ENCODE results near the gene FOXO1. TPM values are rescaled to one million over a fixed set of nuclear protein-coding genes. Genes with fewer than 3 reads are reported as not detected.

FOXO1 gene
- total RNA-seq, 1 experiment from 2014 or later: 12.2 TPM

GRCh38 chr13:40608308-40608707 is 58.1 kb downstream of the FOXO1 start:
- H3K9me3 ChIP-seq (ENCODE audit: control insufficient read depth in 1 of 2, insufficient read depth in 1 of 2, low read depth in 1 of 2, low read length in 2 of 2): no peaks in the 10 kb centered on the region
- TF ChIP-seq YY1 (IDR thresholded peaks at IDR 0.05; ENCODE audit: extremely low read depth, insufficient replicate concordance, low read depth, low read length) (no peak), EZH2 (IDR thresholded peaks at IDR 0.05) (no peak), EGR1 (IDR thresholded peaks at IDR 0.05; ENCODE audit: low read depth) (no peak), POLR2A (IDR thresholded peaks at IDR 0.05; ENCODE audit: borderline replicate concordance, extremely low read depth, insufficient read depth, insufficient read length) (no peak), POLR2AphosphoS5 (IDR thresholded peaks at IDR 0.05; ENCODE audit: low read depth, low read length) (no peak), CEBPB (IDR thresholded peaks at IDR 0.05; ENCODE audit: low read depth) (no peak), JUND (IDR thresholded peaks at IDR 0.05) (no peak), ZNF274 (IDR thresholded peaks at IDR 0.05; ENCODE audit: low read depth, low read length) (no peak), TCF7L2 (IDR thresholded peaks at IDR 0.05; ENCODE audit: borderline replicate concordance, extremely low read depth, insufficient read depth, insufficient read length) (no peak), REST (IDR thresholded peaks at IDR 0.05; ENCODE audit: low read depth) (no peak), ZFX (IDR thresholded peaks at IDR 0.05) (no peak), RAD21 (IDR thresholded peaks at IDR 0.05; ENCODE audit: low read depth) (no peak)
- H3K4me2 ChIP-seq (ENCODE audit: low read length): no peak overlapping the region
- no peaks in the 10 kb centered on the region for H3K36me3 ChIP-seq (ENCODE audit: control insufficient read depth in 1 of 2, insufficient read depth in 2 of 2, low read length in 2 of 2)
- H3K27ac ChIP-seq (ENCODE audit: low read depth, low read length): no peak overlapping the region
- H3K4me1 ChIP-seq (ENCODE audit: control insufficient read depth in 1 of 2, insufficient read depth in 2 of 2, low read length in 2 of 2): no peaks in the 10 kb centered on the region
- intact Hi-C loops (cut with micrococcal nuclease): no loop called here
- ChIA-PET POLR2A (no interaction called here), RAD21 (ENCODE audit: low non-redundant PET in 1 of 2, low total read pairs in 2 of 2, uncharacterized antibody in 2 of 2, unreplicated experiment in 2 of 2) (no interaction called here), CTCF (no interaction called here)
- peaks cover 4% of the 10 kb centered on the region; the same call in 1 of the 2 replicates for H3K79me2 ChIP-seq (ENCODE audit: insufficient read depth, low read length)
- no peak for ATAC-seq
- H3K4me3 ChIP-seq (replicated peaks in 1 of 2; ENCODE audit: low read depth in 1 of 2, low read length in 2 of 2): no peak overlapping the region
- H3K27me3 ChIP-seq (ENCODE audit: insufficient read depth, low read length): no peaks in the 10 kb centered on the region
- H4K20me1 ChIP-seq (ENCODE audit: insufficient read depth): no peaks in the 10 kb centered on the region
- no peak for DNase-seq (ENCODE audit: low read depth, low spot score)
- H3K9me2 ChIP-seq (ENCODE audit: insufficient read depth): no peaks in the 10 kb centered on the region
- H3K9ac ChIP-seq (ENCODE audit: low read length): no peak overlapping the region
- BruUV-seq (replicated peaks): no TSS peak
- H2AFZ ChIP-seq (ENCODE audit: low read depth, low read length, poor library complexity, severe bottlenecking): no peak overlapping the region

All from HCT116 (cell line).